GM18505 (cell line): ENCODE data around the gene PAM.

Source experiments
- ATAC-seq: cut with Tn5 transposase; IDR thresholded peaks from one replicate; pipeline ENCODE4 v1.9.1; 2021; ENCODE audit not compliant: unreplicated experiment
- POLR2A ChIP-seq: IDR thresholded peaks from 4 replicates; pipeline ENCODE4 v1.6.1; 2011; ENCODE audit warnings: borderline replicate concordance; ENCODE audit not compliant: insufficient read depth, insufficient read length; ENCODE audit errors: extremely low read depth

Gene PAM

DNA sequence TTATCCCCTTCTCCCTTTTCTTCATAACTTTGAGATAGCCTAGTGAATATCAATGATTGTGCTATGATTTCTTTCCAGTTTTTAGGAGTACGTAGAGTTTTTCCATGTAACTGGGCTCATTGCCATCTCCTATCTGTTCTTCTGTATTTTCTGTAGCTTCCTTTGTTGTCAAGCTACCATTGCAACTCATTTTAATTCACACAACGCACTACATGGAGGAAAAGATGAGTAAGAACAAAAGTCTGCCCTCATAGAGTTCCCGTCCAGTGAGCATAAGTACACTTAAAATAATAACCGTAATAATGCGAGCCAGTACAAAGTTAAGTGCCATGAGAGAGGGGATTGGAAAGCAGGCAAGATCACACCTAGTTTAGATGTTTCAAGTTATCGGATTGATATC is 177.7 kb downstream of the PAM start:
- ATAC-seq: peak; percentile 58
- no peak for TF ChIP-seq POLR2A

DNA sequence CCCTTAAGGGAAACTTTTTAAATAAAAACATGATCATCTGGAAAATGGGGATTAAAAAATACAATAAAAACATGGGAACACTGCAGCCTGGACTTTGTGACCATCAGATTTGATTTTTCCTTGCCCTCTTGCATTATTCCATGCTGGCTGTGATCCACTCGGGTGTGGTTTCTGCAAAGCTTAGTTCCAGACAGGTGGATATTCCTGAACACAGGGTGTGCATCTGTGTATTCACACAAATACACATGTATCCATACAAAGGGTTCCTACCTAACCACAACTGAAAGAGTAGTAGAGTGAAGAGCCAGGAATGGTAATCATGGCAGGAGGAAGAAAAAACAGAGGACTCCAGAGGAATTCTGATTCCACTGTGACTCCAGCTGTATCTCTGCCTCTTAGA is 178.2 kb downstream of the PAM start:
- ATAC-seq: no peak
- TF ChIP-seq POLR2A: no peak

DNA sequence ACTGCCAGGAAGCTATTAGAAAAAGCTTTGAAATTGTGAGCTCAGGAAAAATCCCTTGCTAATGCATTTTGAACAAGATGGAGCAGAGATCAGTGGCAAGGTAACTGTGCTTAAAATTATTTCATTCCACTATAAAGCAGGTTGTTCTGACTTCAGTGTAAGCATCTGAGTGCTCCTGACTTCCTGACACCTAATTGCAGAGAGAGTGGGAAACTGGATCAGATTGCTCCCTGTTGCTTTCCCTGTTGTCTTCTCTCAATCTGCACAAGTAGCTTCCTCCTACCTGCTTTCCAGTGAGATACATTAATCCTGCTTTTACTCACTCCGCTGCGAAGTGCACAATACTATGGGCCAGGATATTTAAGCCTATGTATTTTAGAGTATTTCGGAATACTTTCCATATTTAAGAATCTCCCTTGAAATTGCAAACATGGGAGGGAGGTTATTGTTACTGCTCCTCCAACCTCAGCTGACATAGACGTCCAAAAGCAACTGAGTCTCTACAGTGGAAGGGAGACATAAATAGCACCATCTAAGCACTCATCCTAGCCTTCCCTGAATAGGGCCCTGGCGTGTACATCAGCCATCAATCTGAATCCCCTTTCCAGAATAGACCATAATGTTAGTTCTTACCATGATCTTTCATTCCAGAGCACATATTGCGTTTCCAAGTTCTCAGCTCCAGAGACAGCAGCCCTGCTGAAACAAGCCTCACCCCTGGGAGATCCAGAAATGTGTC is 178.8 kb downstream of the PAM start:
- ATAC-seq: no peak
- no peak for TF ChIP-seq POLR2A

DNA sequence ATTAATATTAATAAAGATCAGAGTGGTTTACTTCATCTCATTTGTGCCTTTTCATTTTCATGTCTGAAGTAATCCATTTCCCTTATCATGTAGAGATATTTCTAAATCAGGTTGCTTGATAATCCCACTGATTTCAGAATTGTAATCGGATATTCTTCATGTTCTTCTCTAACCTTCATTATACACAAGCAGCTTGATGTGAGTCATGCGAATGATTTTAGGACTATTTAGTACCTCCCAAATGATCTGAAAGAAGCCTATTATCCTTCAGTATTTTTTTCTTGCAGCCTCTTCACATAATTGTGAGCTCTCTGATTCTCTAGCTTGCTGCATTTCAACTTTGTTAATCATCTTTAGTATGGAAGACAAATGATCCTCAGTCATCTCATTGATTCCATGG is 182.8 kb downstream of the PAM start:
- ATAC-seq: no peak
- TF ChIP-seq POLR2A: no peak

DNA sequence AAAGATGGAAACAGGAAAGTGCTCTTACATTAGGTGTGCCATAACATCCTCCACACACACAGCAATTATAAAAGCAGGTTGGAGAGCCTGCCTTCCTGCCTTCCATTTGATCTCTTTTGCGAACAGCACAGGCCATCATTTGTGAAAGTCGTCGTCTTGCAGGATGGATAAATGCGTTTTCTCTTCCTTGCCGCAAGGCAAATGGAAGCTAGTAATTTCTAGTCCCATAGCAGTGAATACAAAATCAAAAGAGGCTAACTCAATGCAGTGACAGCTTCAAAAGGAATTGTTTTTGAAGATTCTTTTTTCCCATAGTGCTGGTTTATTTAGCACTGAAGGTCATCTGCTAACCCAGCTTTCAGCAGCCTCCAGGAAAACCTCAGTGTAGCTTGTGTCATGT is 186.0 kb downstream of the PAM start:
- no peak for ATAC-seq
- no peak for TF ChIP-seq POLR2A

DNA sequence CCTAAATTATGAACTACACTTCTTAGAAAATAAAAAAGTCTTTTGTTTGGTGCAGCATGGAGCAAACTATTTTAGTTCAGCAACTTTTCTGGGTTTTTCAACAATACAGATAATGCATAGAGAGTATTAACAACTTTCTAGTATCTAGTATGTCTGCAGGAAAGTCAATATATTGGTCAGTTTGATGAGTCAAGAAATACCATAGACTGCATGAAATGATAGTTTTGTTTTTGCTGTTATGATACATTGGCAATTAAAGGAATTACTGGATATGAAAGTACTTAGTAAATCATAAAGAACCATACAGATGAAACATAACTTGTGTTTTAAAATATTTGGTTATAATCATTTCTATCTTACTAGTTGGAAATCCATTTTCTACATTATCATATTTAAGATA is 191.3 kb downstream of the PAM start:
- no peak for ATAC-seq
- TF ChIP-seq POLR2A: no peak

DNA sequence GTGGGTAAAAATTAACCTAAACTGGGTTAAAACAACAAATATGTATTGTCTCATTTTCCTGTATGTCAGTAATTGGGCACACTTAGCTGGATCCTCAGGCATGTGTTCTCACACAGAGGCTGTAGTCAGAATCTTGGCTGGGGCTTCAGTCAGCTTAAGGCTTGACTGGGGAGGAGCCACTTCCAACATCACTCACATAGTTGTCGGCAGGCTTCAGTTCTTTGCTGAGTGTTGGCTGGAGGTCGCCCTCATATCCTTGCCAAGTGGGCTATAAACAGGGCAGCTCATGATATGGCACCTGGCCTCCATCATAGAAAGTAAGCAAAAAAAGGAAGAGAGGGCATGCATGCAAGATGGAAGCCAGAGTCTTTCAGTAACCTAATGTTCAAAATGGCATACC is 191.9 kb downstream of the PAM start:
- TF ChIP-seq POLR2A: no peak
- no peak for ATAC-seq

DNA sequence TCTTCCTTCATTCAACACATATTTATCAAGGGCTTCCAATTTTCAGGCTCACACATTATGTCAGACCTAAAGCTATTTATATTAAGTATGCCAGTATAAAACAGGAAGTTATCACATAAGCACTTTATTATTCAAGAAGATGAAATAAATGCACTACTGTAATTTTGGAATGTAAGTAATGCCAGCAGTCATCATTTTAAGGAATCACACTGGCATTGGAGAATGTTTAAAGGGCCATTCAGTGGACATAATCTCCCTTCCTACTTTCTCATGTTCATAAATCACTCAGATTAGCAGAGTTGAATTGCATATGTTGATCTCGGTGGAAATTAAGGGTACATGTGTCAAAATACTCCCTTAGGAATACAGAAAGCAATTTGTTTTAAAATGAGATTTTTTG is 200.4 kb downstream of the PAM start:
- no peak for ATAC-seq
- no peak for TF ChIP-seq POLR2A

DNA sequence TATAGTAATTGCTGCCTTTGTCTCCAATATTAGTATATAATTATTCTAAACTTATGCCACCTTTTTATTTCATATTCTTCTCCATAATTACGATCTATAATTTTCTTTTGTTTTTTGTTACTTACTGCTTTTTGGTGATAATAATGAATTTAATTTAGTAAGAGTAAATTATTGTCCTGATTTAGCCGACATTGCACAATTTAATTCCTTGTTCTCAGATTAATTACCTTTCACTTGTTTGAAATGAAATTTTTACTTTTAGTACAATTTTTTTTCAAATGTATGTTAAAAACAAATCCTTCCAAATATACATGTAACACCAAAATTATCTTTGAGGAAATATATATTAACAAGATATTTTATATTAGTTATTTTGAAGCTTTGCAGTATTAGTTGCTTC is 201.5 kb downstream of the PAM start:
- no peak for TF ChIP-seq POLR2A
- no peak for ATAC-seq

DNA sequence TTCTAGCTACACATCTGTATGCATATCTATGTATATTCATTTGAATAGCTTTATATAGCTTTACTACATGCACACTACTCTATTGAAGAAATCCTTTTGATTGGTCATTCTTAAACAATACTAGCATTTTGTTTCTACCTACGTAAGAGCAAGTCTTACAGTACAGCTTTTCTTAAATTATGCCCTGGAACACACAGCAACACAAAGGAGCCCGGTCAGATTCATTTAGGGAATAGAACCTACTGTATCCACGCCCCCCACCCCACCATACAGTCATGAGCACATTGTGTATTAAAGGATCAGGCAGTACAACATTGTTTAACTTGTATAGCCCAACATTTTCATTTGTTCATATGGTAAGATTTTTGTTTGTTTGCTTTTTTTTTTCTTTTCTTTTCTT is 202.0 kb downstream of the PAM start:
- no peak for TF ChIP-seq POLR2A
- no peak for ATAC-seq

DNA sequence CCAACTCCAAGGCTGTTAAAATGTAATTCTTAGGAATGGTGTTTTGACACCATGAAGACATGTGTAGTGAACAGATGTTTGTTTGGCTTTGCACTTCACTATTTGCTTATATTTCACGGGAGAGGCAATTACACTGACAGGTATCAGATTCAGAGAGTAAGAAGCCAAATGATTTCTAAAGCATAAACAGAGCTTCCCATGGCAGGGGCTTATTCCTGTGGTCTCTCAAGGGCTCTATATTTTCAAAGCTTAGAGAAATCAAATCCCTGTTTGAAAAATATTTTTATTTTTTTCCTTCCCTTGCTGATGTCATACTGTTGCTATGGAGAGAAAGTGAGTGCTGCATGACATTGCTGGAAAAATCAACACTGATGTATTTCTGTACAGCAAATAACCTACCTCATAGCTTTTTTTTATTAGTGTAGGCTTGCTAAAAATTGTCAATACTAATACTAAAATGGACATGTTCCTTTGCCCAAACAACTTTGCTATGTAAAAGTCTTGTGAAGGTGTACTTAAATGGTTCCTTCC is 203.4 kb downstream of the PAM start:
- TF ChIP-seq POLR2A: no peak
- peak; percentile 19 for ATAC-seq

DNA sequence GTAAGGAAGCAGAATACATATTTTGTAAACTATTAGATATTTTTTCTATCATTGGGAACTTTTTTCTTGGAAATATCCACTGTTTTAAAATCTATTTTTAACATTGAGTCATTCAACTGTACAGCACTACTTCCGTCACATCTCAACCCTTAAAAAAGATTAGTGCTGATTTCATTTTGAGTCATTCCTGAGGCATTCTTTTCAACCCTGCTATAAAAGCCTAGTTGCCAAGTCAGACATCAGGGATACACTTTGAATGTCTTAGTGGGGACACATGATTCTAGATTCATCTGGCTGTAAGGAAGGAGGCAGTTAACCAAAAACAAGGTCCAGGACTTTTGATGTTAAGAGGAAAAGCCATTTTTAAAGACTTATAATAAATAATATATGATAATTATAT is 203.9 kb downstream of the PAM start:
- ATAC-seq: peak; percentile 81

DNA sequence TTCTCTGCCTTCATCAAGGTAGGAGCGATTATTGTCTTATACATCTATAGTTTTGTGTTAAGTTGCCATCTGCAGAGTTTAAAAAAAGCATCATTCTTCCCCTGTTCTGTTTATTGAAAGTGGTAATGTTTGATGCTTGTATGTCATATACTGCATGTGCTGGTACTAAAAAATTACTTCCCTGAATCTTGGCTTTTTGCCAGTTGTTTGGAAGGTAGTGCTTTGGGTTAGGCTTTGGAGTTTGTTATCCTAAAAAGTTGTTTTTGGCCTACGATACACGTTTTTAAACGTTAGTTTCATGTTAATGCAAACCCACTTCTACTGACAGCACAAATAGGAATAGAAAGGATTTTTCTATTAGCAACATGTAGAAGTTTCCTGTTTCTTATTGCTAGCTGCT is 206.6 kb downstream of the PAM start:
- no peak for TF ChIP-seq POLR2A
- no peak for ATAC-seq

More for the DNA sequence above, 203.9 kb downstream of the PAM start:
- TF ChIP-seq POLR2A: no peak

DNA sequence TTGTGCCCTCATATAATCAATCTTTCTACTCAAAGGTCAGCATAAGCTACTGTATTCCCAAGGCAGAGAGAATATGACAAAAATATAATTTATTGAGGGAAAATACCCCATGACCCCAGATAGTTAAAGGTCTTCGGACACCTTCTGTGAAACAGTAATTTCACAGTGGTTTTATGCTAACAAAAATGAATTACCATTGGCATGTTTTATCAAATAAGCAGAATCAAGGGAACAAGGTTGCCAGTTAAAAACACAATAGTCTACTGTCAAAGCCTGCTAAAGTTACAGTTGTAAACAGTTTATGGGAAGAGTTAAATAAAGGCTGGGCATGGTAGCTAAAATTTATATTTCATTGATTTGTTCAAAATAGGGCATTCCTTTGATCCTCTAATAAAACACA is 210.5 kb downstream of the PAM start:
- TF ChIP-seq POLR2A: no peak

More for the DNA sequence above, 210.5 kb downstream of the PAM start:
- no peak for ATAC-seq
